Amniotic stem cell (primary cell): ENCODE data around the gene RAD51B.
"Not testable (repeated sequence)": the region's sequence is repeated elsewhere in the genome, so short reads cannot be mapped to it uniquely, and the experiment has no call there.

Experiments used
- DNase-seq: peaks from one replicate; lab custom pipeline; 2025; lab: John Stamatoyannopoulos, UW

The RAD51B gene

GRCh38 chr14:67986131-67986841 is 166.7 kb downstream of the RAD51B start:
- no peak for DNase-seq

GRCh38 chr14:67987606-67988005 is 168.0 kb downstream of the RAD51B start:
- DNase-seq, result peak; percentile 23

- not testable (repeated sequence) for DNase-seq
Measured at GRCh38 chr14:67988210-67988609, 168.6 kb downstream of the RAD51B start.

GRCh38 chr14:67990576-67990975 is 171.0 kb downstream of the RAD51B start:
- no peak for DNase-seq

- DNase-seq, result no peak
Measured at GRCh38 chr14:67994531-67994930, 175.0 kb downstream of the RAD51B start.

GRCh38 chr14:67996235-67996634 is 176.7 kb downstream of the RAD51B start:
- DNase-seq, result no peak

GRCh38 chr14:67998834-67999233 is 179.3 kb downstream of the RAD51B start:
- DNase-seq, result no peak

GRCh38 chr14:67999290-67999689 is 179.7 kb downstream of the RAD51B start:
- no peak for DNase-seq

- peak; percentile 9 for DNase-seq
Measured at GRCh38 chr14:67999705-68000384, 180.3 kb downstream of the RAD51B start.

GRCh38 chr14:68000511-68000910 is 180.9 kb downstream of the RAD51B start:
- DNase-seq, result no peak

GRCh38 chr14:68008491-68008890 is 188.9 kb downstream of the RAD51B start:
- no peak for DNase-seq

- DNase-seq, result no peak
Measured at GRCh38 chr14:68011406-68012028, 191.9 kb downstream of the RAD51B start.

GRCh38 chr14:68012871-68013270 is 193.3 kb downstream of the RAD51B start:
- no peak for DNase-seq

- no peak for DNase-seq
Measured at GRCh38 chr14:68013326-68013725, 193.7 kb downstream of the RAD51B start.

- DNase-seq, result no peak
Measured at GRCh38 chr14:68014771-68015170, 195.2 kb downstream of the RAD51B start.

- DNase-seq, result no peak
Measured at GRCh38 chr14:68015356-68016254, 196.0 kb downstream of the RAD51B start.

GRCh38 chr14:68016255-68016914 is 196.8 kb downstream of the RAD51B start:
- DNase-seq, result no peak

- no peak for DNase-seq
Measured at GRCh38 chr14:68018598-68018997, 199.0 kb downstream of the RAD51B start.

- no peak for DNase-seq
Measured at GRCh38 chr14:68020493-68020892, 200.9 kb downstream of the RAD51B start.

GRCh38 chr14:68020999-68021663 is 201.6 kb downstream of the RAD51B start:
- DNase-seq, result no peak

GRCh38 chr14:68027276-68027675 is 207.7 kb downstream of the RAD51B start:
- no peak for DNase-seq
